Nephron (organoid): ENCODE measurements around the gene CD276.
A peak's percentile ranks its signal among the peaks of the same experiment; 100 is the strongest.

Experiments
- H3K27ac Mint-ChIP-seq, 3 experiments: 2 replicates each; pipeline ENCODE4 v1.8.0; 2020; ENCODE audit warnings: mixed read lengths in 3 of 3, mild to moderate bottlenecking in 2 of 3, moderate library complexity in 1 of 3
- H3K27me3 Mint-ChIP-seq: 2 replicates; pipeline ENCODE4 v1.8.0; 2021; ENCODE audit warnings: low read depth, mild to moderate bottlenecking, moderate library complexity, mixed read lengths
- H3K36me3 Mint-ChIP-seq: 2 replicates; pipeline ENCODE4 v1.8.0; 2020; ENCODE audit warnings: low read depth, mixed read lengths
- H3K4me1 Mint-ChIP-seq: 2 replicates; pipeline ENCODE4 v1.8.0; 2020; ENCODE audit warnings: mixed read lengths
- H3K4me3 Mint-ChIP-seq, 3 experiments: 2 replicates each; pipeline ENCODE4 v1.8.0; 2020; ENCODE audit warnings: mild to moderate bottlenecking in 3 of 3, mixed read lengths in 3 of 3, moderate library complexity in 2 of 3
- H3K9me3 Mint-ChIP-seq: 2 replicates; pipeline ENCODE4 v1.8.0; 2020; ENCODE audit warnings: mixed read lengths
- CTCF ChIP-seq, 3 experiments: fragments of 200-600 bp; sonication (generic); IDR thresholded peaks; one replicate each; pipeline ENCODE4 v1.5.0; 2021; ENCODE audit warnings: antibody characterized with exemption in 3 of 3; ENCODE audit not compliant: unreplicated experiment in 3 of 3

Gene CD276

DNA sequence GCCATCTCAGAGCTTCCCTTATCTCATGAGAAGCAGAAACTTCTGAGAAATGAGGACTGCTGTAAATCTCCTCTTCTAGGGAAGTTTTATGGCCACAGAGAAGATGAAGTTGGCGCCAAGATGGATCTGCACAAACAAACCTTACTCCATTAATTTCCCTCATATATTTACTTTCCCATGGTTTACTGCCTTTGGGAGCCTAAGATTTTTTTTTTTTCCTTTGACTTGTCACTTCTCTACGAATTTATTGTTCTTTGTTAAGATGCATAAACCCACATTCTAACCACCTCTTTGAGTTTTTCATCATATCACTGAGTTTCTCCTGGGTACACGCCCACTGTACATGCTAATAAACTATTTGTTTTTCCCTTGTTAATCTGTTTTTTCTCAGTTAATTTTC, 29.5 kb upstream of the CD276 start:
- Mint-ChIP-seq H3K9me3 (peaks cover 9% of the 10 kb centered on the region), H3K36me3 (peaks cover 7% of the 10 kb centered on the region)

DNA sequence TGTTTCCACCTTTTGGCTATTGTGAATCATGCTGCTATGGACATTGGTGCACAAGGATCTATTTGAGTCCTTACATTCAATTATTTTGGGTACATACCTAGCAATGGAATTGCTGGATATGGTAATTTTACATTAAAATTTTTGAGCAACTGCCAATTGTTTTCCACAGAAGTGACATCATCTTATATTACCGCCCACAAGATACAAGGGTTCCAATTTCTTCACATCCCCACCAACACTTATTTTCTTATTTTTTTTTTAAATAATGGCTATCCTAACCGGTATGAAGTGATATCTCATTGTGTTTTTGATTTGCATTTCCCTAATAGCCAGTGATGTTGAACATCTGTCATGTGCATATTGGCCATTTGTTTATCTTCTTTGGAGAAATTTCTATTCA, 28.5 kb upstream of the CD276 start:
- TF ChIP-seq CTCF (IDR thresholded peaks at IDR 0.05; ENCODE audit: unreplicated experiment in 3 of 3) = no peak
- H3K36me3 Mint-ChIP-seq = peaks cover 7% of the 10 kb centered on the region
- H3K27ac Mint-ChIP-seq = peak overlapping the region in 2 of 3 experiments; percentile 34 to 87
- peaks cover 9% of the 10 kb centered on the region for H3K9me3 Mint-ChIP-seq
- H3K4me1 Mint-ChIP-seq = peaks cover 43% of the 10 kb centered on the region
- H3K4me3 Mint-ChIP-seq = no peak overlapping the region
- H3K27me3 Mint-ChIP-seq = peaks cover under 1% of the 10 kb centered on the region

More for the DNA sequence above, 29.5 kb upstream of the CD276 start:
- H3K27ac Mint-ChIP-seq = peak overlapping the region in 2 of 3 experiments; percentile 39 to 87
- TF ChIP-seq CTCF (IDR thresholded peaks at IDR 0.05; ENCODE audit: unreplicated experiment in 3 of 3) = no peak
- peaks cover 33% of the 10 kb centered on the region for H3K4me1 Mint-ChIP-seq
- no peak overlapping the region for H3K4me3 Mint-ChIP-seq
- H3K27me3 Mint-ChIP-seq = no peaks in the 10 kb centered on the region

DNA sequence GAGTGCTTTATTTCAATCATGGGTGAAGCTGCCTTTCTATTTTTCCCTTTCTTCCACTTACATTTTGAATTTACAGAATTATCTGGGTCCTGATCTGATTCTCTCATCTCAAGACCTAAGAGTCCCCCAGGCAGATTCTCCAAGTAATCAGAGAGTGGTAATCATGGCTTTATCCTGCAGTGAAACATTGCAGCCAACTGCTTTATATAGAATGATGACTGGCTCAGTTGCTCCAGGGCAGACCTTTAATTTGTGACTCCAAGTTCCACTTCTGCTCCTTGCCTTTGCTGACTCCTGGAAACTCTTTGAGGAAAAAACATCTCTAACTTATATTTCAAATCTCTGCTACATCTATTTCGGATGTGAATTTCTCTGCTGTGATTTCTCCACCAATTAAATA, 25.5 kb upstream of the CD276 start:
- no peak for TF ChIP-seq CTCF (IDR thresholded peaks at IDR 0.05; ENCODE audit: unreplicated experiment in 3 of 3)
- Mint-ChIP-seq H3K27me3 (peaks cover 4% of the 10 kb centered on the region), H3K4me3 (no peak overlapping the region), H3K36me3 (no peaks in the 10 kb centered on the region), H3K27ac (peak overlapping the region in 1 of 3 experiments; percentile 21), H3K9me3 (peaks cover 3% of the 10 kb centered on the region), H3K4me1 (peaks cover 43% of the 10 kb centered on the region)

DNA sequence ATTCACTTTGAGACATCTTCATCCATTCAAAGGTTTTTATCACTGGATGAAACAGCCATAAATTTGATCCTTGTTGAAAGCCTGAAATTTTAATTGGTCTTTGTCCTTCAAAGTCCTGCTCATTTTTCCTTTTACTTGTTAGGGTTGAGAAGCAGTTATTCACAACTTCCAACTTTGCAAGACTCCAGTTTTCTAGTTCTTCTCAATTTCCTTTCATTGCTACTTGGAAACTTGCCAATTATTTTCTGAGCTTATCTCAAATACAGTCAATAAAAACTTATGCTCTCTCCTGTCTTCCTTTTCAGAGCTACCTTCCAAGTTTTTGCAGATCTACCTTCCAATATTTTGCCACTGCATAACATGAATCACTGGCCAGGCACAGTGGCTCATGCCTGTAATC, 23.7 kb upstream of the CD276 start:
- H3K9me3 Mint-ChIP-seq = peaks cover 3% of the 10 kb centered on the region
- TF ChIP-seq CTCF (IDR thresholded peaks at IDR 0.05; ENCODE audit: unreplicated experiment in 3 of 3) = no peak
- peaks cover 27% of the 10 kb centered on the region for H3K4me1 Mint-ChIP-seq
- peaks cover 4% of the 10 kb centered on the region for H3K27me3 Mint-ChIP-seq
- H3K27ac Mint-ChIP-seq = peak overlapping the region in 2 of 3 experiments; percentile 16 to 81
- H3K36me3 Mint-ChIP-seq = no peaks in the 10 kb centered on the region
- no peak overlapping the region for H3K4me3 Mint-ChIP-seq

DNA sequence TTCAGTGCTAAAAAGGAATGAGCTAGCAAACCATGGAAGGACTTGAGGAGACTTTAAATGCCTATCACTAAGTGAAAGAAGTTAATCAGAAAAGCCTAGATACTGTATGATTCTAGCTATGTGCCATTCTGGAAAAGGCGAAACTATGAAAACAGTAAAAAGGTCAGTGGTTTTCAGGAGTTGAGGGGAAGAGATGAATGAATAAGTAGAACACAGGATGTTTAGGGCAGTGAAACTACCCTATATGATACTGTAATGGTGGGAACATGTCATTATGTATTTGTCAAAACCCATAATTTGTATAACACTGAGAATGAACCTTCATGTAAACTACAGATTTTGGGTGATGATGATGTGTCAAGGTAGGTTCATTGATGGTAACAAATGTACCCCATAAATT, 9.6 kb upstream of the CD276 start:
- Mint-ChIP-seq H3K4me3 (no peak overlapping the region), H3K9me3 (no peaks in the 10 kb centered on the region), H3K27me3 (peaks cover 3% of the 10 kb centered on the region), H3K4me1 (peaks cover 7% of the 10 kb centered on the region), H3K36me3 (no peaks in the 10 kb centered on the region), H3K27ac (no peak overlapping the region)
- no peak for TF ChIP-seq CTCF (IDR thresholded peaks at IDR 0.05; ENCODE audit: unreplicated experiment in 3 of 3)

DNA sequence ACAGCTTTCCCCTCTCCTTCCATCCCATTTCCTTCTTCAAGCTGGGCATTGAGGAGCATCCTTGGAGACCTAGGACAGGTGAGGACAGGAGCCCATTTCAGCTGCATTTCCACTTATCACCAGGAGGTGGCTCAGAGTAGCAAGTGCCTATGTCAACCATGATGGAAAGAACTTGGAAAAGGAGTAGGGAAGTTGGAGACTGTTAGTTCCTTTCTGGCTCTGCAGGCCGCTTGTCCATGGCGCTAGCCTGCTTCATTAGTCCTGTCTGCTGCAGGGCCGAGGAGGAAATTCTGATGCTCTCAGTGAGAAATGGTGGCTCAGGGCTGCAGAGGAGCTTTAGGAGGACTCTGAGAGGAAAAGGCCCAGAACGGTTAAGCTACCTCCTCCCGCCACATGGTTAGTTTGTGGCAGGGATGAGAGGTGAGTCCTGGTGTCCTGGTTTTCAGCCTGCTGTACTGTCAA, 7.0 kb upstream of the CD276 start:
- TF ChIP-seq CTCF (IDR thresholded peaks at IDR 0.05; ENCODE audit: unreplicated experiment in 3 of 3) = peak; percentile 61 to 70 (median 70)
- Mint-ChIP-seq H3K9me3 (no peaks in the 10 kb centered on the region), H3K4me1 (peaks cover 2% of the 10 kb centered on the region), H3K4me3 (no peak overlapping the region), H3K36me3 (no peaks in the 10 kb centered on the region), H3K27ac (no peak overlapping the region), H3K27me3 (no peaks in the 10 kb centered on the region)
